HG03060 (cell line): ENCODE data around the gene FGB.

Experiments
- ATAC-seq: cut with Tn5 transposase; IDR thresholded peaks from one replicate; pipeline ENCODE4 v1.9.1; 2021; ENCODE audit warnings: low read depth, moderate number of reproducible peaks; ENCODE audit not compliant: unreplicated experiment

FGB gene

DNA sequence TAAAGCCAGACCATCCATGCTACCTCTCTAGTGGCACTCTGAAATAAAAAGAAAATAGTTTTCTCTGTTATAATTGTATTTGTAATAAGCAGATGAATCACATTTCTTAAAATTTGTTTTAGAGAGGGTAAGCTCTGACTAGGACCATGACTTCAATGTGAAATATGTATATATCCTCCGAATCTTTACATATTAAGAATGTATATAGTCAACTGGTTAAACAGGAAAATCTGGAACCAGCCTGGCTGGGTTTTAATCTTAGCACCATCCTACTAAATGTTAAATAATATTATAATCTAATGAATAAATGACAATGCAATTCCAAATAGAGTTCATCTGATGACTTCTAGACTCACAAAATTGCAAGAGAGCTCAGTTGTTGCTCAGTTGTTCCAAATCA lies 1.5 kb downstream of the FGB start:
- no peak for ATAC-seq

DNA sequence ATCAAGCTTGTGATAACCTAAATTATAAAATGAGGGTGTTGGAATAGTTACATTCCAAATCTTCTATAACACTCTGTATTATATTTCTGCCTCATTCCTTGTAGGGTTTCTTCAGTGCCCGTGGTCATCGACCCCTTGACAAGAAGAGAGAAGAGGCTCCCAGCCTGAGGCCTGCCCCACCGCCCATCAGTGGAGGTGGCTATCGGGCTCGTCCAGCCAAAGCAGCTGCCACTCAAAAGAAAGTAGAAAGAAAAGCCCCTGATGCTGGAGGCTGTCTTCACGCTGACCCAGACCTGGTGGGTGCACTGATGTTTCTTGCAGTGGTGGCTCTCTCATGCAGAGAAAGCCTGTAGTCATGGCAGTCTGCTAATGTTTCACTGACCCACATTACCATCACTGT lies 2.9 kb downstream of the FGB start:
- no peak for ATAC-seq

- no peak for ATAC-seq
Observed at GRCh38 chr4:154566639-154567204, 3.9 kb downstream of the FGB start.

DNA sequence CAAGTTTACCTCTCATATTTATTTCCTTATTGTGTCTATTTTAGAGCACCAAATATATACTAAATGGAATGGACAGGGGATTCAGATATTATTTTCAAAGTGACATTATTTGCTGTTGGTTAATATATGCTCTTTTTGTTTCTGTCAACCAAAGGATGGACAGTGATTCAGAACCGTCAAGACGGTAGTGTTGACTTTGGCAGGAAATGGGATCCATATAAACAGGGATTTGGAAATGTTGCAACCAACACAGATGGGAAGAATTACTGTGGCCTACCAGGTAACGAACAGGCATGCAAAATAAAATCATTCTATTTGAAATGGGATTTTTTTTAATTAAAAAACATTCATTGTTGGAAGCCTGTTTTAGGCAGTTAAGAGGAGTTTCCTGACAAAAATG lies 6.2 kb downstream of the FGB start:
- ATAC-seq = no peak

DNA sequence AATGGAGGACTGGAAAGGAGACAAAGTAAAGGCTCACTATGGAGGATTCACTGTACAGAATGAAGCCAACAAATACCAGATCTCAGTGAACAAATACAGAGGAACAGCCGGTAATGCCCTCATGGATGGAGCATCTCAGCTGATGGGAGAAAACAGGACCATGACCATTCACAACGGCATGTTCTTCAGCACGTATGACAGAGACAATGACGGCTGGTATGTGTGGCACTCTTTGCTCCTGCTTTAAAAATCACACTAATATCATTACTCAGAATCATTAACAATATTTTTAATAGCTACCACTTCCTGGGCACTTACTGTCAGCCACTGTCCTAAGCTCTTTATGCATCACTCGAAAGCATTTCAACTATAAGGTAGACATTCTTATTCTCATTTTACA lies 6.8 kb downstream of the FGB start:
- ATAC-seq = no peak

DNA sequence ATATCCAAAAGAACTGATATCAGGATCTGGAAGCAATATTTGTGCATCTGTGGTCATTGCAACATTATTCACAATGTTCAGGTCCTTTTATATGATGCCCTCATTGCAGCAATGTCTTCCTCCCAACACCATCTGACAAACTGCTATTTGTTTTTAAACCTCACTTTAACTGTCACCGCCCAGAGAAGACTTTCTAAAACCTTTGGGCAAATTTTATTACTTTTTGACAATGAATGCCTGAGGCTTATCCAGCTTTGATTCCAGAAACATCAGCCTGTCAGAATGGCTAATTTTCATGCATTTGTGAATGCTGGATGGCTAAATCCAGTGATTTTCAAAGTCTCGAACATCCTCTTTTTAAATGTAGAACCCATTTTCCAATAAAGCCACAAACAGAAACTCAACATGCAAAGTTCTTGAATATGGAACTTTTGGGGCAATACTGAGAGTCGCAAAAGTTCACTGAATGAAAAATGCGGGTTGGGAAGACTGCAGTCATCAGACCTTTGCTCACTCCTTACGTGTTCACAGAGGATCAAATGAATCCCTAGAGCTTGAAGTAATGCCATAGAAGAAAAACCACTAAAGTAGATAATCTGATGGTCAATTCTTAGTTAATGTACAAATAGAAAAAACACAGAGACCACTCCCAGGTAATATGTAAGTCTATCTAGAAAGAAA lies 10.5 kb downstream of the FGB start:
- ATAC-seq = no peak

DNA sequence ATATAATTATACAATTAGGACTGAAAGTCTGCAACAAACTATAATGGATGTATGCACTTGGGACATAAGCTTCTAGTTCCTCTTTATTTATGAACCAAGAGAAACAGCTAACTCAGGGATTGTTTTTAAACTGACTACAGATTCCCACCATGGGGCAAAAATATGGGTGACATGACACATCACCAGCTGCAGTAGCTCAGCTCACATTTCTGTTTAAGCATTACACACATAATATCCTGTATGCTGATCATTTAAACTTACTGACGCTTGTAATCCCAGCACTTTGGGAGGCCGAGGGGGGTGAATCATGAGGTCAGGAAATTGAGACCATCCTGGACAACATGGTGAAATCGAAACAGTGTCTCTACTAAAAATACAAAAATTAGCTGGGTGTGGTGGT lies 11.5 kb downstream of the FGB start:
- ATAC-seq = no peak

GRCh38 chr4:154577324-154577723 lies 14.5 kb downstream of the FGB start:
- no peak for ATAC-seq

- ATAC-seq = no peak
Observed at GRCh38 chr4:154578919-154579318, 16.1 kb downstream of the FGB start.

DNA sequence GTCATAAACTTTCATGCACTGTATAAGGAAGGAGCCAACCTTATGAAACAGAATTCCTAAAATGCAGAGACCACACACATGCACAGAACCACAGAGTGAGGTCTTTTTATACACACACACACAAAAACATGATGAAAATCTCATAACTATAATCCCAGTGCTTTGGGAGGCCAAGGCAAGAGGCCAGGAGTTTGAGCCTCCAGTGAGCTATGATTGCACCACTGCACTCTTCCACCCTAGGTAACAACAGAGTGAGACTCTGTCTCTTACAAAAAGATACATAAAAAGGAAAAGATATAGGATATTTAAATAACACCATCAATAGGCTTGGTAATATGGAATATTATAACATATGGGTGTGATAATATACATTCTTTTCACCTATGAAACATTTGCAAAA lies 17.1 kb downstream of the FGB start:
- ATAC-seq = no peak

DNA sequence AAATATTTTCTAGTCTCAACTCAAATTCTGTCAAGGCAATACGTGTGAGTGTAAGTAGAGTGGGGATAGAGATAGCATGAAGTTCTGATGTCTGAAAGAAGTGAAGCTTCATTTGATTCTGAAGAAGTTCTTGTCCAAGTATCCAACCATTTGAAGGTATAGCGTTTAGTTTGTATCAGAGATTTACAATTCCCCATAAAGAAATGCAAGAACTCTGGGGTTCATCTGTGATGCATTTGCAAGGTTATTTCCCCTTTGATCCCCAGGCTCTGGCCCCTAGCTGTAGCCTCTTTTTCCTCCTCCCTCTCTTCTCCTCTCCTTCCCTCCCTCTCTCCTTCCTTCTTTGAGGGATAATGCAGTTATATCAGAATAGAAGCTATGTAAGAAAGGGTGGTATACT lies 19.9 kb downstream of the FGB start:
- ATAC-seq = no peak

DNA sequence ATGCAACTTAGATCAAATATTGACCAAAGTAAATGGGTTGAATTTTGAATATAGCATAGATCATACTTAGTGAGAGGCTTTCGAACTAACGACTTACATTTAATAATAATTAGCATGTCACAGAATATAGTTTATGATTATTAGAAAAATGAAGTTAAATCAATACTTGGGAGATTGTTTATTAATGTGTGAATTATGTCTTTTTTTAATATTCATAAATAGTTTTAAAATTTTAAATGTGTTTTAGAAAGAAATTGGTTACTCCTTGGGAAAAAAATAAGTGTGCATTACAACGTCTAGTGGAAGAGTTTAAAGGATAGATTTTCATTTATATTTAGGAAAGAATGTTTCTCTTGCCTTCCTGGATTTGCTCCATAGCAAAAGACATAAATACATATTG lies 20.4 kb downstream of the FGB start:
- ATAC-seq = no peak

DNA sequence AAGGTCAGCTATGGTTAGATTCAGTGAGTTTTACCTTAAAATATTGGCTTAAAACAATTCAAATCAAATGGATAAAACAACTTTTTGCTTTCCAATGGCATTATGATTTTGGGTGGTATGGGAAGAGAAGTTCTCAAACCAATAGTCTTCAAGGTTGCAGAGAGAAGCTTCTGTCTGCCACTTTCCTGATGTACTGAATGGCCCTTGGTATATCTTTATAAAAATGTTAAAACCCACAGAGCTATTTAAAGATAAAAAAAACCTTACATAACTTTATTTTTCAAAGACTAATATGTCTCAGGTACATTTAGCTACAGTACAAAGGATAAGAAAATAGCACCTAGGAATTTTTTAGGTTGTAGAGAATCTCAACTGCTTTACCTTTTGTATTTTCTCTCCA lies 20.9 kb downstream of the FGB start:
- ATAC-seq = no peak

- ATAC-seq = no peak
Observed at GRCh38 chr4:154584259-154584658, 21.4 kb downstream of the FGB start.

GRCh38 chr4:154585369-154586018 lies 22.7 kb downstream of the FGB start:
- no peak for ATAC-seq

DNA sequence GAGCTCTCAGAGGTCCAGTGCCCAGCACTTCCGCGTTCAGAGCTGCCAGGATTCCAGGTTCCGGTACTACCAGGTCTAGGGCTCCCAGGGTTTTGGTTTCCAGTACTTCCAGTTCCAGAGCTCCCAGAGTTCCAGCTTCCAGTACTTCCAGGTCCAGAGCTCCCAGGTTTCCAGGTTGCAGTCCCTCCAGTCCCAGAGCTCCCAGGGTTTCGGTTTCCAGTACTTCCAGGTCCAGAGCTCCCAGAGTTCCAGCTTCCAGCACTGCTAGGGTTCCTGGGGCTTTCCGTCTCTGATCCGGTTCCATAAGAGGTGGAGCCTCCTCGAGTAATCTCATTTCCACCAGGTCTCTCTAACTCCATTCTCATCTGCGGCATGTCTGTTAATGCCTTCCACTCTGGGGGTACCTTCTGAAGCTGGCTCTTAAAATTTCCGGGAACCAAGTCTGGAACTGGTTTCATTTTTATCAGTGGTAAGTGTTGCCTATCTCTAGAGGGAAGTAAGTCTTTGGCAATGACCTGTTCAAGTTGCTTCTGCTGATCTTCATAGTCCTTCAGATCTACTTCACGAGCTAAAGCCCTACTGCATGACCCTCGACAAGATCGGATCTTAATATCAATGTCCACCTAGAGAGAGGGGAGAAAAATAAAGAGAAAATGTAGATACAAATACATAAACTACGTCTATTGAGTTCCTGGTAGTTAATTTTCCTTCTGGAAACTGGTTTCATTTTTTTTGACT lies 23.7 kb downstream of the FGB start:
- ATAC-seq = no peak

- no peak for ATAC-seq
Observed at GRCh38 chr4:154588198-154588597, 25.4 kb downstream of the FGB start.

GRCh38 chr4:154589296-154590197 lies 26.7 kb downstream of the FGB start:
- no peak for ATAC-seq

- no peak for ATAC-seq
Observed at GRCh38 chr4:154590329-154591006, 27.7 kb downstream of the FGB start, which contains the start of gene FGA. FGA (minus strand) TSS chr4:154590742; CDS start chr4:154590687, 55 bp downstream.

GRCh38 chr4:154591890-154592289 lies 29.1 kb downstream of the FGB start:
- ATAC-seq = no peak
